ENCODE measurements around the gene GLIPR1L2.
"Not testable (repeated sequence)": the region's sequence is repeated elsewhere in the genome, so short reads cannot be mapped to it uniquely, and the experiment has no call there.

GLIPR1L2 gene

DNA sequence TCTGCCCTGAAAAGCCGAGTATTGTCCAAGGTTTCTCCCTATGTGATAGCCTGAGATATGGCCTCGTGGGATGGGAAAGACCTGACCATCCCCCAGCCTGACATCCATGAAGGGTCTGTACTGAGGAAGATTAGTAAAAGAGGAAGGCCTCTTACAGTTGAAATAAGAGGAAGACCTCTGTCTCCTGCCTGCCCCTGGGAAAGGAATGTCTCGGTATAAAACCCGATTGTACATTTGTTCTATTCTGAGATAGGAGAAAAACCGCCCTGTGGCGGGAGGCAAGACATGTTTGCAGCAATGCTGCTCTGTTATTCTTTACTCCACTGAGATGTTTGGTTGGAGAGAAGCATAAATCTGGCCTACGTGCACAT lies 54.2 kb downstream of the GLIPR1L2 start:
- not testable (repeated sequence) for H3K36me3 ChIP-seq (ENCODE audit: control insufficient read depth in 1 of 2, insufficient read depth in 2 of 2, low read depth in 1 of 2, low read length in 2 of 2); H2BK15ac ChIP-seq (ENCODE audit: low read depth, poor library complexity, severe bottlenecking); H3K4me1 ChIP-seq (ENCODE audit: control insufficient read depth, insufficient read depth, low read depth, low read length); H3K4ac ChIP-seq (ENCODE audit: low read depth in 1 of 2, low read length in 2 of 2); H3K9me3 ChIP-seq (ENCODE audit: control insufficient read depth, low read length); H3K79me1 ChIP-seq (replicated peaks; ENCODE audit: low read length, poor library complexity, severe bottlenecking); DNase-seq; H3K4me3 ChIP-seq (ENCODE audit: insufficient read depth in 1 of 2, low read depth in 1 of 2, low read length in 2 of 2); H2BK120ac ChIP-seq (ENCODE audit: low read depth, low read length); H2AFZ ChIP-seq (ENCODE audit: low read depth, low read length); H2AK5ac ChIP-seq (ENCODE audit: low read length, severe bottlenecking); H3K23ac ChIP-seq (ENCODE audit: low read length in 2 of 2); H2BK12ac ChIP-seq (ENCODE audit: low read length in 2 of 2); H3K27me3 ChIP-seq (ENCODE audit: control insufficient read depth in 1 of 2, insufficient read depth in 1 of 2, low read length in 2 of 2); H3K27ac ChIP-seq (ENCODE audit: low read length, poor library complexity, severe bottlenecking); H3K18ac ChIP-seq (ENCODE audit: low read depth in 1 of 2, low read length in 2 of 2); H3K14ac ChIP-seq (ENCODE audit: low read length in 2 of 2); H3K4me2 ChIP-seq (ENCODE audit: low read length, poor library complexity, severe bottlenecking); H2BK5ac ChIP-seq (ENCODE audit: low read depth, low read length, poor library complexity, severe bottlenecking); H4K8ac ChIP-seq (ENCODE audit: low read length); H3K9ac ChIP-seq (ENCODE audit: low read length); H4K91ac ChIP-seq (ENCODE audit: low read length)
- 79% methylated on average over 7 of the region's 7 CpGs for WGBS

DNA sequence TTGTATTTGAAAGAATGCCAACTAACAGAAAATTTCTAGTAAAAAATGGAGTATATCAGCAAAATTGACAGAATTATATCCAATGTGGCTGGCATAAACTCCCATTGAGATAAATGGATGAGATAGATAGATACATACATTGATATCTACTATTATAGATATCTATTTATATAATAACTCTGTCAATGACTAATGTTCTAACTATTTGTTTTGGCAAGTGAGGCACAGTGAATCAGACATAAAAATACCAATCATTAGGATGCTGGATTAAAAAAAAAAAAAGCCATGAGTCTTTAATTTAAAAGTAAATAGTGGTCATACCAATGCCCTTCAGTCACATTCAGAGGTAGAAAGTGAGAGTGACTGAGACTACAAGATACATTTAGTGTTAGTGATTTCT lies 56.0 kb downstream of the GLIPR1L2 start:
- Histone ChIP-seq H3K79me1 (replicated peaks; ENCODE audit: low read length, poor library complexity, severe bottlenecking) (no peaks in the 10 kb centered on the region), H4K91ac (ENCODE audit: low read length) (no peak overlapping the region), H2BK5ac (ENCODE audit: low read depth, low read length, poor library complexity, severe bottlenecking) (no peak overlapping the region), H2BK15ac (ENCODE audit: low read depth, poor library complexity, severe bottlenecking) (no peak overlapping the region), H3K4me2 (ENCODE audit: low read length, poor library complexity, severe bottlenecking) (no peak overlapping the region), H3K27ac (ENCODE audit: low read length, poor library complexity, severe bottlenecking) (no peak overlapping the region), H3K9ac (ENCODE audit: low read length) (peak overlapping the region; percentile 18), H2BK120ac (ENCODE audit: low read depth, low read length) (no peak overlapping the region), H4K8ac (ENCODE audit: low read length) (no peak overlapping the region), H2BK12ac (ENCODE audit: low read length in 2 of 2) (no peak overlapping the region), H3K14ac (ENCODE audit: low read length in 2 of 2) (no peak overlapping the region), H3K27me3 (ENCODE audit: control insufficient read depth in 1 of 2, insufficient read depth in 1 of 2, low read length in 2 of 2) (no peaks in the 10 kb centered on the region), H3K9me3 (ENCODE audit: control insufficient read depth, low read length) (no peaks in the 10 kb centered on the region), H2AFZ (ENCODE audit: low read depth, low read length) (no peak overlapping the region), H3K4me1 (ENCODE audit: control insufficient read depth, insufficient read depth, low read depth, low read length) (no peaks in the 10 kb centered on the region), H2AK5ac (ENCODE audit: low read length, severe bottlenecking) (no peak overlapping the region), H3K4me3 (ENCODE audit: insufficient read depth in 1 of 2, low read depth in 1 of 2, low read length in 2 of 2) (no peak overlapping the region), H3K18ac (ENCODE audit: low read depth in 1 of 2, low read length in 2 of 2) (no peak overlapping the region), H3K4ac (ENCODE audit: low read depth in 1 of 2, low read length in 2 of 2) (no peak overlapping the region), H3K36me3 (ENCODE audit: control insufficient read depth in 1 of 2, insufficient read depth in 2 of 2, low read depth in 1 of 2, low read length in 2 of 2) (no peaks in the 10 kb centered on the region), H3K23ac (ENCODE audit: low read length in 2 of 2) (no peak overlapping the region)
- DNase-seq: no peak

DNA sequence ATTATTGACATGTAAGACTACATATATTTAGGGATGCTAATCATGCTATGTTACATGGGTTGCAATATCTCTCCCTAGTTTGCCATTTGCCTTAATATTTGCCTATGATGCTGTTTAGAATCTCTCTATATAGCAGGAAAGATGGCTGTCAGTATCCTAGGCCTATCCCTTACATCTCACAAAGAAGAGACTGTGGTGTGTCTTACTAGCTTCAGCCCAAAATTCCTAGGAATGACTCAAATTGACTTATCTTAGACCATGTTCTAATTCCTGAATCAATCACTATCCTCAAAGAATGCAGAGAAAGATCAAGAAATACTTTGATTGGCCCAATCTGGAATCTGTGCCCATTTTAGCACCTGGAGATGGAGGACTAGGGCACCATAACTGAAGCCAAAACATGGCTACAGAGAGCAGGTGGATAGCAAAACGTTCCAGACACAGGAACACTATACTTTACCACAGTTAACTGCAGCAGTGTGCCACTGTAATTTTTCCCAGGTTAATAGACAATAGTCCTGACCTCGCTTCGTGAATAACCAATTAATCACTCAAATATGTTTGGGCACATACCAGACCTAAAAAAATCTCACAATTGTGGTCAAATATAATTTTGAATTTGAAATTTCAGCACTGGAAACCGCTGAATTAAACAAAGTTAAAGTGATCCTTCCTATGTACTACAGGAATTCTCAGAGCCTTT lies 57.0 kb downstream of the GLIPR1L2 start:
- Histone ChIP-seq H3K4me2 (ENCODE audit: low read length, poor library complexity, severe bottlenecking) (no peak overlapping the region), H3K79me1 (replicated peaks; ENCODE audit: low read length, poor library complexity, severe bottlenecking) (no peaks in the 10 kb centered on the region), H3K4ac (ENCODE audit: low read depth in 1 of 2, low read length in 2 of 2) (no peak overlapping the region), H3K23ac (ENCODE audit: low read length in 2 of 2) (no peak overlapping the region), H3K18ac (ENCODE audit: low read depth in 1 of 2, low read length in 2 of 2) (no peak overlapping the region), H3K27ac (ENCODE audit: low read length, poor library complexity, severe bottlenecking) (no peak overlapping the region), H3K9ac (ENCODE audit: low read length) (no peak overlapping the region), H3K4me3 (ENCODE audit: insufficient read depth in 1 of 2, low read depth in 1 of 2, low read length in 2 of 2) (no peak overlapping the region), H3K14ac (ENCODE audit: low read length in 2 of 2) (no peak overlapping the region), H3K4me1 (ENCODE audit: control insufficient read depth, insufficient read depth, low read depth, low read length) (no peaks in the 10 kb centered on the region), H3K9me3 (ENCODE audit: control insufficient read depth, low read length) (no peaks in the 10 kb centered on the region), H2BK120ac (ENCODE audit: low read depth, low read length) (no peak overlapping the region), H3K27me3 (ENCODE audit: control insufficient read depth in 1 of 2, insufficient read depth in 1 of 2, low read length in 2 of 2) (no peaks in the 10 kb centered on the region), H4K8ac (ENCODE audit: low read length) (no peak overlapping the region), H2BK15ac (ENCODE audit: low read depth, poor library complexity, severe bottlenecking) (no peak overlapping the region), H4K91ac (ENCODE audit: low read length) (no peak overlapping the region), H3K36me3 (ENCODE audit: control insufficient read depth in 1 of 2, insufficient read depth in 2 of 2, low read depth in 1 of 2, low read length in 2 of 2) (no peaks in the 10 kb centered on the region), H2AFZ (ENCODE audit: low read depth, low read length) (no peak overlapping the region), H2AK5ac (ENCODE audit: low read length, severe bottlenecking) (no peak overlapping the region), H2BK5ac (ENCODE audit: low read depth, low read length, poor library complexity, severe bottlenecking) (no peak overlapping the region), H2BK12ac (ENCODE audit: low read length in 2 of 2) (no peak overlapping the region)
- no peak for DNase-seq
- WGBS: 82% methylated on average over 3 of the region's 4 CpGs

DNA sequence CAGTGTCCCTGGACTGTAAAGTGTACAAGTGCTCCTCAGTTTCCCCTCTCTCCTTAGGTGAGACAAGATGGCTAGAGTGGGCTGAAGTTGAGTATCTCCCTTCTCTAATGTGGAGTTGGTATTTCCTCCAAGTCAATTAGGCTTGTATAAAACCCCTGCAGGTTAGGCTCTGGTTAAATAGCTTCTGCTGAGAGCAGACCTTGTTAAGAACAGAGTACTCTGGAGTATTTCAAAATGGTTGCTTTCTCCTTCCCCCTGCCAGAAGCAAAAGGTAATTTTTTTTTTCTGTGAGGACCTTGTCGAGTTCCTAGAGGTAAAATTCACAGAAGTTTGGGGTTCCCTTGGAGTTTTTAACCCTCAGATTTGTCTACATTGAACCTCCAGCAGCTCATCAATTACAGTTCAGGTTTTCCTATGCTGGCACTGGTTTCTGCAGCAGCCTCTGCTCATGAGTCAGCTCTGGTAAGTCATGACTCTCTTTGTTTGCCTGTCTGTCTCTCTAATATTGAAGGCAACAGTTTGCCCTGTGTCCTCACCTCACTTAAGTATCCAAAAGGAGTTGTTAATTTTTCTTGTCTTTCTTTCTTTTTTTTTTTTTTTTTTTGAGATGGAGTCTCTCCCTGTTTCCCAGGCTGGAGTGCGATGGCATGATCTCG lies 61.9 kb downstream of the GLIPR1L2 start:
- H3K4ac ChIP-seq (ENCODE audit: low read depth in 1 of 2, low read length in 2 of 2): no peak overlapping the region
- peak overlapping the region; percentile 18 for H3K9ac ChIP-seq (ENCODE audit: low read length)
- no peak overlapping the region for H3K18ac ChIP-seq (ENCODE audit: low read depth in 1 of 2, low read length in 2 of 2)
- H2BK12ac ChIP-seq (ENCODE audit: low read length in 2 of 2): no peak overlapping the region
- H4K8ac ChIP-seq (ENCODE audit: low read length): no peak overlapping the region
- H2AFZ ChIP-seq (ENCODE audit: low read depth, low read length): no peak overlapping the region
- H3K4me3 ChIP-seq (ENCODE audit: insufficient read depth in 1 of 2, low read depth in 1 of 2, low read length in 2 of 2): no peak overlapping the region
- no peak overlapping the region for H2BK120ac ChIP-seq (ENCODE audit: low read depth, low read length)
- no peaks in the 10 kb centered on the region for H3K9me3 ChIP-seq (ENCODE audit: control insufficient read depth, low read length)
- no peak overlapping the region for H2BK15ac ChIP-seq (ENCODE audit: low read depth, poor library complexity, severe bottlenecking)
- no peak overlapping the region for H4K91ac ChIP-seq (ENCODE audit: low read length)
- H3K4me2 ChIP-seq (ENCODE audit: low read length, poor library complexity, severe bottlenecking): no peak overlapping the region
- WGBS: 76% methylated on average over 3 of the region's 3 CpGs
- H3K14ac ChIP-seq (ENCODE audit: low read length in 2 of 2): no peak overlapping the region
- no peaks in the 10 kb centered on the region for H3K4me1 ChIP-seq (ENCODE audit: control insufficient read depth, insufficient read depth, low read depth, low read length)
- H2BK5ac ChIP-seq (ENCODE audit: low read depth, low read length, poor library complexity, severe bottlenecking): no peak overlapping the region
- no peak overlapping the region for H3K23ac ChIP-seq (ENCODE audit: low read length in 2 of 2)
- no peaks in the 10 kb centered on the region for H3K36me3 ChIP-seq (ENCODE audit: control insufficient read depth in 1 of 2, insufficient read depth in 2 of 2, low read depth in 1 of 2, low read length in 2 of 2)
- no peaks in the 10 kb centered on the region for H3K27me3 ChIP-seq (ENCODE audit: control insufficient read depth in 1 of 2, insufficient read depth in 1 of 2, low read length in 2 of 2)
- H3K79me1 ChIP-seq (replicated peaks; ENCODE audit: low read length, poor library complexity, severe bottlenecking): no peaks in the 10 kb centered on the region
- DNase-seq: peak; percentile 18
- H3K27ac ChIP-seq (ENCODE audit: low read length, poor library complexity, severe bottlenecking): no peak overlapping the region
- no peak overlapping the region for H2AK5ac ChIP-seq (ENCODE audit: low read length, severe bottlenecking)

Measured in mesenchymal stem cell (in vitro differentiated cells and primary cell).